ENCODE results near the gene EFNA5. TPM values are rescaled to one million over a fixed set of nuclear protein-coding genes. Genes with fewer than 3 reads are reported as not detected.
"Not testable (repeated sequence)": the region's sequence is repeated elsewhere in the genome, so short reads cannot be mapped to it uniquely, and the experiment has no call there.

EFNA5 gene
- total RNA-seq, 1 donor from 2014 or later = 43.0 TPM

DNA sequence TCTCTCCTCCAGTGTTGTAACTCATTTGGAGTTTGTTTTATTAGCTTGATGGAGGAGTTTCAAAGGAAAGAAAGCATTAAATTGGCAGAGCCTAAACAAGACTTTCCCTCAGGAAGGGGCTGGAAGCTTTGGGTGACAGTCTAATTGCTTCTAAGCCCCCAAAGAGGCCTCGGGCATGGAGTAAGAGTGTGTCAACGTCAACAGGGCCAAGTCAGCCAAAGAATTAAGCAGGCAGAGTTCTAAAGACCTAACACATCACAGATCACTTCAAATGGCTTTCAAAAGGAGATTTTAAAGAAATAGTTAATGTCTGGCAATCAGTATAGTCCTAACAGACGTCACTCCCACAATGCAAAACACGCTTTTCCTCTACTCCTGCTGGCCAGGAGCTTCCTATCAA is 234.5 kb downstream of the EFNA5 start:
- H3K27ac Mint-ChIP-seq (ENCODE audit: unreplicated experiment) = no peak overlapping the region
- TF ChIP-seq, protein P1, sequence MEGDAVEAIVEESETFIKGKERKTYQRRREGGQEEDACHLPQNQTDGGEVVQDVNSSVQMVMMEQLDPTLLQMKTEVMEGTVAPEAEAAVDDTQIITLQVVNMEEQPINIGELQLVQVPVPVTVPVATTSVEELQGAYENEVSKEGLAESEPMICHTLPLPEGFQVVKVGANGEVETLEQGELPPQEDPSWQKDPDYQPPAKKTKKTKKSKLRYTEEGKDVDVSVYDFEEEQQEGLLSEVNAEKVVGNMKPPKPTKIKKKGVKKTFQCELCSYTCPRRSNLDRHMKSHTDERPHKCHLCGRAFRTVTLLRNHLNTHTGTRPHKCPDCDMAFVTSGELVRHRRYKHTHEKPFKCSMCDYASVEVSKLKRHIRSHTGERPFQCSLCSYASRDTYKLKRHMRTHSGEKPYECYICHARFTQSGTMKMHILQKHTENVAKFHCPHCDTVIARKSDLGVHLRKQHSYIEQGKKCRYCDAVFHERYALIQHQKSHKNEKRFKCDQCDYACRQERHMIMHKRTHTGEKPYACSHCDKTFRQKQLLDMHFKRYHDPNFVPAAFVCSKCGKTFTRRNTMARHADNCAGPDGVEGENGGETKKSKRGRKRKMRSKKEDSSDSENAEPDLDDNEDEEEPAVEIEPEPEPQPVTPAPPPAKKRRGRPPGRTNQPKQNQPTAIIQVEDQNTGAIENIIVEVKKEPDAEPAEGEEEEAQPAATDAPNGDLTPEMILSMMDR (conservative IDR thresholded peaks at IDR 0.05) = no peak

GRCh38 chr5:107435061-107435460 is 235.7 kb downstream of the EFNA5 start:
- peaks cover 8% of the 10 kb centered on the region for H3K9me3 Mint-ChIP-seq
- no peak for DNase-seq (ENCODE audit: low read depth, low spot score)
- peaks cover 6% of the 10 kb centered on the region for H3K36me3 Mint-ChIP-seq (ENCODE audit: low read depth)
- peaks cover 38% of the 10 kb centered on the region for H3K4me1 Mint-ChIP-seq
- no peak overlapping the region for H3K4me3 Mint-ChIP-seq
- TF ChIP-seq, protein P1 (conservative IDR thresholded peaks at IDR 0.05) = no peak
- H3K27me3 Mint-ChIP-seq (ENCODE audit: low read depth) = no peaks in the 10 kb centered on the region
- H3K27ac Mint-ChIP-seq (ENCODE audit: unreplicated experiment) = no peak overlapping the region

More for the DNA sequence above, 234.5 kb downstream of the EFNA5 start:
- H3K27me3 Mint-ChIP-seq (ENCODE audit: low read depth) = no peaks in the 10 kb centered on the region
- peaks cover 38% of the 10 kb centered on the region for H3K4me1 Mint-ChIP-seq
- no peak overlapping the region for H3K4me3 Mint-ChIP-seq
- H3K9me3 Mint-ChIP-seq = peaks cover 8% of the 10 kb centered on the region
- DNase-seq (ENCODE audit: low read depth, low spot score) = no peak
- peaks cover 8% of the 10 kb centered on the region for H3K36me3 Mint-ChIP-seq (ENCODE audit: low read depth)

DNA sequence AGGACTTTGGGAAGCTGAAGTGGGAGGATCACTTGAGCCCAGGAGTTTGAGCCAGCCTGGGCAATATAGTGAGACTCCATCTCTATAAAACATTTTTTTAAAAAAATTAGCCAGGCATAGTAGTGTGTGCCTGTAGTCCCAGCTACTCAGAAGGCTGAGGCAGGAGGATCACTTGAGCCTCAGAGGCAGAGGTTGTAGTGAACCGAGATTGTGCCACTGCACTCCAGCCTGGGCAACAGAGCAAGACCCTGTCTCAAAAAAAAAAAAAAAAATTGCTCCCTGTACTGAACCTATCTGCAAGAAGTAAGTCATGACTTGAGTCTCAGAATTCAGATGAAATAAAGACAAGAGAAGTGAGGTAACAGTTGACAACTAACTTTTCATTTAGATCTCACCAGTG is 237.1 kb downstream of the EFNA5 start:
- not testable (repeated sequence) for H3K27me3 Mint-ChIP-seq (ENCODE audit: low read depth); H3K9me3 Mint-ChIP-seq; H3K36me3 Mint-ChIP-seq (ENCODE audit: low read depth); DNase-seq (ENCODE audit: low read depth, low spot score); H3K27ac Mint-ChIP-seq (ENCODE audit: unreplicated experiment); H3K4me3 Mint-ChIP-seq
- H3K4me1 Mint-ChIP-seq = peaks cover 43% of the 10 kb centered on the region

- Mint-ChIP-seq H3K9me3 (peaks cover 2% of the 10 kb centered on the region), H3K27ac (ENCODE audit: unreplicated experiment) (no peak overlapping the region), H3K36me3 (ENCODE audit: low read depth) (peaks cover 5% of the 10 kb centered on the region), H3K27me3 (ENCODE audit: low read depth) (no peaks in the 10 kb centered on the region), H3K4me1 (peaks cover 39% of the 10 kb centered on the region), H3K4me3 (no peak overlapping the region)
- no peak for DNase-seq (ENCODE audit: low read depth, low spot score)
- TF ChIP-seq, protein P1 (conservative IDR thresholded peaks at IDR 0.05) = no peak
Measured at GRCh38 chr5:107431998-107432397, 238.7 kb downstream of the EFNA5 start.

- H3K9me3 Mint-ChIP-seq = peaks cover 2% of the 10 kb centered on the region
- H3K4me3 Mint-ChIP-seq = no peak overlapping the region
- peaks cover 38% of the 10 kb centered on the region for H3K4me1 Mint-ChIP-seq
- no peak overlapping the region for H3K27ac Mint-ChIP-seq (ENCODE audit: unreplicated experiment)
- H3K36me3 Mint-ChIP-seq (ENCODE audit: low read depth) = peaks cover 6% of the 10 kb centered on the region
- H3K27me3 Mint-ChIP-seq (ENCODE audit: low read depth) = no peaks in the 10 kb centered on the region
- DNase-seq (ENCODE audit: low read depth, low spot score) = no peak
- TF ChIP-seq, protein P1 (conservative IDR thresholded peaks at IDR 0.05) = no peak
Measured at GRCh38 chr5:107431536-107431935, 239.2 kb downstream of the EFNA5 start.

DNA sequence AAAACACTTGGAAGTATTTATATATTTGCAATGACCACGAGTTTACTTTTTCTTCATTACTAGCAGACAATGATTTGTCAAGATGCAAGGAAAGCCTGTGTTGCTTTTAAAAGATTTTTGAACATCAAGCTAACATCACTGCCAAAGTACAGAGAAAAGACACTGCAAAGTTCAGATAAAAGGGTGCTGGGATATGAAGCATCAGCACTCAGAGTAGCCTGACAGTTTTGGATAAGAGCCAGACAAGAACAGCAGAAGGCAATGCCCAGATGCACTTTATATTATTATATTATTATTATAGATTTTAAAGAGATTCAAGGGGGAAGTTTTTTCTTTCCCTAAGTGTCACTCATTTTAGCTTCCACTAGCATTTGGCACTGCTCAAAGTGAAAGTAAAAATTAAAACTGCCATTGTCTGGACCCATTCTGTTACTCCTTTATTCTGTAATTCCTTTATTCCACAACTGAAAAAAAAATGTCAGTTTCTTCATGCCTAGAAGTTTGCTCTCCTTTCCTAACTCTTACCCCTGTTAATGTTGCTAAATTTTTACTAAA is 240.6 kb downstream of the EFNA5 start:
- Mint-ChIP-seq H3K27me3 (ENCODE audit: low read depth) (no peaks in the 10 kb centered on the region), H3K36me3 (ENCODE audit: low read depth) (peaks cover 6% of the 10 kb centered on the region), H3K27ac (ENCODE audit: unreplicated experiment) (no peak overlapping the region), H3K4me1 (peaks cover 34% of the 10 kb centered on the region), H3K4me3 (no peak overlapping the region), H3K9me3 (peaks cover 2% of the 10 kb centered on the region)
- TF ChIP-seq, protein P1 (conservative IDR thresholded peaks at IDR 0.05) = no peak
- no peak for DNase-seq (ENCODE audit: low read depth, low spot score)
